HEK293T (cell line): ENCODE measurements around the gene USP34.

Source experiments
- FOXA1 ChIP-seq: fragments of 450-650 bp; IDR thresholded peaks from 2 replicates; pipeline ENCODE4 v1.6.1; 2016; ENCODE audit warnings: mild to moderate bottlenecking
- ZNF384 ChIP-seq: fragments of 450-650 bp; IDR thresholded peaks from 2 replicates; pipeline ENCODE4 v1.6.1; 2016

GRCh38 chr2:61184263-61184662 lies 286.6 kb downstream of the USP34 start:
- TF ChIP-seq ZNF384 (no peak), FOXA1 (no peak)
